IPS-15b (cell line): ENCODE measurements around the gene PFKFB3.
"Not testable (repeated sequence)": the region's sequence is repeated elsewhere in the genome, so short reads cannot be mapped to it uniquely, and the experiment has no call there.

ENCODE experiments used
- H3K27me3 ChIP-seq: one replicate; pipeline ENCODE4 v1.6.1; 2013; ENCODE audit warnings: low read length; ENCODE audit not compliant: control insufficient read depth, insufficient read depth
- H3K36me3 ChIP-seq: one replicate; pipeline ENCODE4 v1.6.1; 2013; ENCODE audit warnings: low read length; ENCODE audit not compliant: control insufficient read depth, insufficient read depth
- H3K4me1 ChIP-seq: one replicate; pipeline ENCODE4 v1.6.1; 2013; ENCODE audit warnings: mild to moderate bottlenecking, low read length; ENCODE audit not compliant: control insufficient read depth, insufficient read depth
- H3K4me3 ChIP-seq: one replicate; pipeline ENCODE4 v1.5.1; 2013; ENCODE audit warnings: low read depth, low read length
- H3K9ac ChIP-seq: one replicate; pipeline ENCODE4 v1.6.1; 2013; ENCODE audit warnings: low read depth, mild to moderate bottlenecking, low read length
- H3K9me3 ChIP-seq: one replicate; pipeline ENCODE4 v1.6.1; 2013; ENCODE audit warnings: mild to moderate bottlenecking, low read length; ENCODE audit not compliant: control insufficient read depth, insufficient read depth

PFKFB3 gene

DNA sequence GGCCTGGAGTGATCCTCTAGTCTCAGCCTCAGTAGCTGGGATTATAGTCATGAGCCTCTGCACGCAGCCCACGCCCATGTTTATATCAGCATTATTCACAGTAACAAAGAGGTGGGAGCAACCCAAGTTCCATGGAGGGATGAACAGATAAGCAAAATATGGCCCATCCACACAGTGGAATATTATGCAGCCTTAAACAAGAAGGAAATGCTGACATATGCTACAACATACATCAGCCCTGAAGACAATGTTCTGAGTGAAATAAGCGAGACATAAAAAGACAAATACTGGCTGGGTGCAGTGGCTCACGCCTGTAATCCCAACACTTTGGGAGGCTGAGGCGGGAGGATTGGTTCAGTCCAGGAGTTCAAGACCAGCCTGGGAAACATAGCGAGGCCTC lies 21.5 kb upstream of the PFKFB3 start:
- Histone ChIP-seq H3K4me1 (no peaks in the 10 kb centered on the region), H3K27me3 (no peaks in the 10 kb centered on the region), H3K4me3 (no peak overlapping the region), H3K9me3 (no peaks in the 10 kb centered on the region), H3K9ac (no peak overlapping the region), H3K36me3 (no peaks in the 10 kb centered on the region)

DNA sequence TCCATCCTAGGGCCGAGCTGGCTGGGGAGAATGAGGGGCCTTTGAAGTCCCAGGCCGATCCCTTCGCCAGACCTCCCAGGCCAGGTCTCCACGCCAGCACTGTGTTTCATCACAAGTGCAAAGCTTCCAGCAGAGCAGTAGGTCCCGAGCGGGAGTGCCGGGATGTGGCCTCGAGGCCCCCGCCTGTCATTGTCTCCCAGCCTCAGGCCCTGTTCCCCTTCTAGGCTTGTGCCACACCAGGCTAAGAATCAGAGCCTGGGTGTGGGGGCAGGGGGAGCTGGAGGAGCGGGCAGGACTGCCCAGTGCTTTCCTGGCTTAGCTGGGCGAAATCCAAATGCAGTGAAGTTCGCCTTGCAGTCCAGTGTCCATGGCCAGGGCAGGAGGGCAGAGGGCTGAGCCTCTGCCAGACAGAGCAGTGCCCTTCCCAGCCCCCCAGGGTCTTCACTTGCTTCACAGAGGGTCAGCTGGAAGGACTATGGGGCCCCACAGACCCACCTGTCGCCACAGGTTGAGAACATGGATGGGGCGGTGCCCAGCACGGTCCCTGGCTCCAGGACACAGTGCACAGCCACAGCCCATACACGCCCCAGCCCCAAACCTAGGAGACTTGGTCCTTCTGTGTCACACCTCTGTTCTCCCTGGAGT lies 20.2 kb upstream of the PFKFB3 start:
- Histone ChIP-seq H3K36me3 (no peaks in the 10 kb centered on the region), H3K4me3 (no peak overlapping the region), H3K9me3 (no peaks in the 10 kb centered on the region), H3K9ac (no peak overlapping the region), H3K27me3 (no peaks in the 10 kb centered on the region), H3K4me1 (no peaks in the 10 kb centered on the region)

DNA sequence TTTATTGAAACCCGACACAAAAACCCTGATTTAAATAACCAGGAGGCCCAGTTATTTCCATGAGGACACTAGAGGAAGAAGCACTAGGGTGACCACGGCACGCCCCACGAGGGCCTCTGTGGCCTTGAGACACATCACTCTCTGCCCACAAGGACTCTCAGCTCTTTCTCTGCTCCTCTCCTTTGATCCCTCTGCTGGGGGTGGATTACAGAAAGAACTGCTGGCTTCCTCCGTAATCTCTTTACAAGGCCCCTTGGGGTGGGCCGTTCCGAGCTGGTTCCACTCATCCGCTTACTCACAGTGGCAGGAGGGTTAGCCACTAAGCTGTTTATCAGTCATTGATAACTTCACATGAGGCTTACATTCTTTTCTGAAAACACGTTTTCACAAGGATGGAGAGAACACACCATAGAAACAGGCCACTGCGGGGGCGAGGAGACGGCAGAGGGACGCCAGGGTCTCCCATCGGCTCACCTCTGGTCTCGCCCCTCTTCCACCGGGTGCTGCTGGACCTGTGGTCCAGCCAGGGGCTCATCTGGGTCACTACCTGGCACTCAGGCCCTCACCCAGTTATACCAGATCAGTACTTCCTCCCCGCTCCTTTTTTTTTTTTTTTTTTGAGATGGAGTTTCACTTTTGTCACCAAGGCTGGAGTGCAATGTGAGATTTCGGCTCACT lies 17.6 kb upstream of the PFKFB3 start:
- H3K36me3 ChIP-seq, result no peaks in the 10 kb centered on the region
- no peaks in the 10 kb centered on the region for H3K4me1 ChIP-seq
- H3K9ac ChIP-seq, result no peak overlapping the region
- H3K27me3 ChIP-seq, result no peaks in the 10 kb centered on the region
- no peak overlapping the region for H3K4me3 ChIP-seq
- no peaks in the 10 kb centered on the region for H3K9me3 ChIP-seq

DNA sequence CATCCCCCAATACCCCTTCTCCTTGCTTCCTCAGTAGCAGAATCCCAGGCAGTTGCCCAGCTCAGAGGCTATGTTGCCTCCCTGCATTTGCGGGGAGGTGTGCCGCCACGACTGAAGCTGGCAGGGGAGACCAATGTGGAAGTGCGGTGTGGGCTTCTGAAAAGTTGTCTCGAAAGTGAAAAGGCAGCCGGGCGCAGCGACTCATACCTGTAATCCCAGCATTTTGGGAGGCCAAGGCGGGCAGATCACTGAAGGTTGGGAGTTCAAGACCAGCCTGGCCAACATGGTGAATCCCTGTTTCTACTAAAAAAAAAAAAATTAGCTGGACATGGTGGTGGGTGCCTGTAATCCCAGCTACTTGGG lies 15.9 kb upstream of the PFKFB3 start:
- no peaks in the 10 kb centered on the region for H3K36me3 ChIP-seq
- no peaks in the 10 kb centered on the region for H3K9me3 ChIP-seq
- H3K4me3 ChIP-seq, result no peak overlapping the region
- no peaks in the 10 kb centered on the region for H3K4me1 ChIP-seq
- H3K9ac ChIP-seq, result no peak overlapping the region
- H3K27me3 ChIP-seq, result no peaks in the 10 kb centered on the region

DNA sequence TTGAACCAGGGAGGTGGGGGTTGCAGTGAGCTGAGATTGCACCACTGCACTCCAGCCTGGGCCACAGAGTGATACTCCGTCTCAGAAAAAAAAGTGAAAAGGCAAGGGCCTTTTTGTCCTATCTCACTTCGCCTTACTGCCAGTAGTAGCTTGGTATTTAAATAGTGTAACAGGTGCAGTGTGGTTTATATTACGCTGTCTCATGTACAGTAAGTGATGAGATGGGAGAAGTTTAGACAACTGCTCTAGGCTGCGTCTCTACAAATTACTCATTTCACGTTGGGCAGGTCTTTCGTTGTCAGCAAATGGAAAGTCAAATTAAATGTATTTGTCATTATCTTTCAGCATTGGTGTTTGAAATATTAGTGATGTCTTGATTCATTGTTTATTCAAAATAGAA lies 15.5 kb upstream of the PFKFB3 start:
- no peak overlapping the region for H3K9ac ChIP-seq
- no peaks in the 10 kb centered on the region for H3K4me1 ChIP-seq
- no peaks in the 10 kb centered on the region for H3K36me3 ChIP-seq
- H3K27me3 ChIP-seq, result no peaks in the 10 kb centered on the region
- no peaks in the 10 kb centered on the region for H3K9me3 ChIP-seq
- H3K4me3 ChIP-seq, result no peak overlapping the region

DNA sequence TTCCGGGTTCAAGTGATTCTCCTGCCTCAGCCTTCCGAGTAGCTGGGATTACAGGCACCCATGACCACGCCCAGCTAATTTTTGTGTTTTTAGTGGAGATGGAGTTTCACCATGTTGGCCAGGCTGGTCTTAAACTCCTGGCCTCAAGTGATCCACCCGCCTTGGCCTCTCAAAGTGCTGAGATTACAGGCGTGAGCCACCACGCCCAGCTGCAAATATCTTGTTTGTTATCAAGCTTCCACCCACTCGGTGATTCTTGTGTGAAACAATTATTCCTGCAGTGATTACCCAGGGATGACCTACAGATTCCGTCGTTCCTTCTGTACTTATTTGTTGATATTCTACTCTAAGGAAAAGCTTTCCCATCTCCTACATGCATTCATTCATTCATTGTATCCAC lies 12.7 kb upstream of the PFKFB3 start:
- H3K4me3 ChIP-seq, H3K9me3 ChIP-seq, H3K36me3 ChIP-seq, H3K27me3 ChIP-seq, H3K9ac ChIP-seq, H3K4me1 ChIP-seq: not testable (repeated sequence)

DNA sequence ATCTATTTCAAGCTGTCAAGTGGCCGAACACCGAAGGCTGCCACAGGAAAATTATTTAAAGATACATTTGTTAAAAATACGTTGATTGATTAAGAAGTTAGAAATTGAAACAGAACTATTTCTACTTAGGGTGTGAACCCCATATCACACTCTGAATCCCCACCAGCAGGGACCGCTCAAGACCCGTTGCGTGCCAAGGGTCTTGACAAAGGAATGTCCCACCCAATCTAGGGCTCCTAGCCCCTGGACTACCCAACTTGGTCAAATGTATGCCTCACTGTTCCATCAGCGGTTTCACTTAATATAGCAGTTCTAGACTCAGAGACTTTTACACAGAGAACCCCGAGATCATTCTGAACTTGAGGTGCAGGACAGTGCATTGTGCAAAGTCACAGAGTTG lies 11.6 kb upstream of the PFKFB3 start:
- H3K36me3 ChIP-seq, result no peaks in the 10 kb centered on the region
- no peak overlapping the region for H3K9ac ChIP-seq
- H3K27me3 ChIP-seq, result no peaks in the 10 kb centered on the region
- H3K4me3 ChIP-seq, result no peak overlapping the region
- H3K4me1 ChIP-seq, result no peaks in the 10 kb centered on the region
- no peaks in the 10 kb centered on the region for H3K9me3 ChIP-seq

DNA sequence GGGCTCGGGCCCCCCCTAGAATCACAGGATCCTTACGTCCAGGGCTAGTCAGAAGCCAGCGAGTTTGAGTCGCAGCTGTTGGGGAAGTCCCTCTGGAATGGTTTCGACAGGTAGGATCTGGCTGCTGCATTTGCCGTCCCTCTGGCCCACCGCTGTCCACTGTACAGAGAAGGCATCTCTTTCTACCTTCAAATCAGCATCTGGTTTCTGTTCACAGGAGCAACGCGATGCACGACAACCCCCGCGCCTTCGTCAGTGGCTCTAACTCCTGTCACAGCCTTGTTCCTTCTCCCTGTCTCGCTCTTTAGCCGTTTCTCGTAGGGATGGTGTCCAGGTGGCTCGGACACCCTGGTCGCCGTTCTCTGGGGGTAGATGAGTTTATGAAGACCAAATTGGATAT lies 11.2 kb upstream of the PFKFB3 start:
- Histone ChIP-seq H3K27me3 (no peaks in the 10 kb centered on the region), H3K4me3 (no peak overlapping the region), H3K4me1 (no peaks in the 10 kb centered on the region), H3K36me3 (no peaks in the 10 kb centered on the region), H3K9me3 (no peaks in the 10 kb centered on the region), H3K9ac (no peak overlapping the region)

DNA sequence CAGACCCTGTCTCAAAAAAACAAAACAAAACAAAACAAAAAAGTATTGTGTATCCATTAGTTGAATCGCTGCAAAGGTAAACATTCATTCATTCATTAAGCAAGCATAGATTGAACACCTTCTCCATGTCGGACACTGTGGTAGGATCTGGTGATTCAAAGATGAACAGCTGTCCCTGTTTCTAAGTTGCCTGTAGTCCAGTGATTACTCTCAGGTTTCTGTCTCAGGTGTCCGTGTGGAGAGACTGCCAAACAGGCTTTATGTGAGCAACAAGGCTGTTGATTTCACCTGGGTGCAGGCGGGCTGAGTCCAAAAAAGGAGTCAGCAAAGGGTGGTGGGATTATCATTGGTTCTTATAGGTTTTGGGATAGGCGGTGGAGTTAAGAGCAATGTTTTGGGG lies 9.4 kb upstream of the PFKFB3 start:
- H3K36me3 ChIP-seq, H3K9ac ChIP-seq, H3K9me3 ChIP-seq, H3K4me1 ChIP-seq, H3K4me3 ChIP-seq: not testable (repeated sequence)
- peaks cover 11% of the 10 kb centered on the region for H3K27me3 ChIP-seq

DNA sequence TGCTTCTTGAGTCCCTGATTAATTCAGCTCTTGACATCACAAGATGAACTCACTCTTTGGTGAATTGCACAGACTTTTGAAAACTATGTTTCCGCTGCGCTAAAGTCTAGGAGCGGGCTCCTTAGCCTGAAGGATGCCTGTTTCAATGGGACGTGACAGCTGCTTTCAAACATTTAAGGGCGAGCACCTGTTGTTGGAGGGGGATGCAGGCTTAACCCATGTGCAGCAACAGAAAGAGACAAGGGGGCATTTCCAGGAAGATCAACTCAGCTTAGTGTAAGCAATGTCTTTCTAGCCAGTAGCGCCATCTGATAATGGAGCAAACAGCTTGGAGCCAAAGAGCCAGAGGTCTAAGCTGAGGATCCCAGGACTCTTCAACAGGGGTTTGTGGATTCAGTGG lies 8.4 kb upstream of the PFKFB3 start:
- Histone ChIP-seq H3K9ac (no peak overlapping the region), H3K27me3 (peaks cover 19% of the 10 kb centered on the region), H3K4me1 (no peaks in the 10 kb centered on the region), H3K9me3 (no peaks in the 10 kb centered on the region), H3K4me3 (no peak overlapping the region), H3K36me3 (no peaks in the 10 kb centered on the region)

DNA sequence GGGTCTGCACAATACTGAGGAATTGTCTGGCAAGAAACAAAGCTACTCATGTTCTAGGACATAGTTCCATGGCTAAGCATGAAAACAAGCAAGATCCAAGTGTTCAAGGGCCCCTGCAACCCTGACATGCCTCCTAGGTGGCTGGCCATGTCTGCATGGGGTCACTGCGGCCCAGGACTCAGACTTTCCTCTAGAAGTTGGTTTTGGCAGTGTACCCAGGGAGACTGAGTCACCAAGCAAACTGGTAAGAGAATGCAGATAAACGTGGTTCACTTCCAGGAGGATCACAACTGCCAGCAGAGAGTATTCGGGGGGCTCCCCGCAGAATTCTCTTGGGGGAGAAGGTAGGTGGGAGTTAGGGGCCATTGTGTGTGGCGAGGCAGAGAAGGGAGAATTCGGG lies 7.4 kb upstream of the PFKFB3 start:
- Histone ChIP-seq H3K9ac (no peak overlapping the region), H3K4me1 (peaks cover 4% of the 10 kb centered on the region), H3K4me3 (no peak overlapping the region), H3K9me3 (no peaks in the 10 kb centered on the region), H3K27me3 (peaks cover 30% of the 10 kb centered on the region), H3K36me3 (no peaks in the 10 kb centered on the region)

DNA sequence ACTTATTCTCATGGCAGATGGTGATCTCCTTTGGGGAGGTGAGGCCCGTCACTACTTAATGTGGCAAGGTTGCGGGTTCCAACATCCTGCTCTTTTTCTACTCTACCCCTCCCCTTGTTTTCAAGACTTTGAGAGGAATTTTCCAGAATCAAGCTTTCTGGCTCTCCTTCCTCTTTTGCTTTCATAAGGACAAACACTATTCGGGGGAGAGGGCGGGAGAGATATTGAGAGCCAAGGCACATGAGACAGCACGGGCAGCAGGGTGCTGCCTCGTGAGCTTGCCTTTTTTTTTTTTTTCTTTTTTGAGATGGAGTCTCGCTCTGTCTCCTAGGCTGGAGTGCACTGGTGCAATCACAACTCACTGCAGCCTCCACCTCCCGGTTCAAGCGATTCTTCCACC lies 6.9 kb upstream of the PFKFB3 start:
- Histone ChIP-seq H3K9ac (no peak overlapping the region), H3K4me1 (peaks cover 4% of the 10 kb centered on the region), H3K36me3 (no peaks in the 10 kb centered on the region), H3K4me3 (no peak overlapping the region), H3K9me3 (no peaks in the 10 kb centered on the region), H3K27me3 (peaks cover 34% of the 10 kb centered on the region)
